T-helper 17 cell (primary cell): ENCODE data around the gene SUSD3. TPM values are rescaled to one million over a fixed set of nuclear protein-coding genes. Genes with fewer than 3 reads are reported as not detected.

ENCODE experiments used
- ATAC-seq: fragments of 150-1000 bp; cut with Tn5 transposase; 2 replicates; pipeline ENCODE4 v1.10.0; 2021; ENCODE audit warnings: mild to moderate bottlenecking, moderate library complexity
- DNase-seq, 3 donors: peaks; one replicate each; pipeline versions ENCODE4 v3.0.0 to v3.0.0-alpha.2; 2020 to 2021
- H3K9me3 ChIP-seq: one replicate; pipeline ENCODE4 v1.7.0; 2013; ENCODE audit warnings: low read length, mild to moderate bottlenecking; ENCODE audit not compliant: control insufficient read depth, poor library complexity, severe bottlenecking
- H3K27ac Mint-ChIP-seq: one replicate; pipeline ENCODE4 v1.8.0; 2022; ENCODE audit warnings: mild to moderate bottlenecking, moderate library complexity, mixed read lengths
- H3K27me3 Mint-ChIP-seq: one replicate; pipeline ENCODE4 v1.8.0; 2022; ENCODE audit warnings: mixed read lengths
- H3K36me3 Mint-ChIP-seq: one replicate; pipeline ENCODE4 v1.8.0; 2022; ENCODE audit warnings: low read depth, mixed read lengths
- H3K4me1 Mint-ChIP-seq: one replicate; pipeline ENCODE4 v1.8.0; 2022; ENCODE audit warnings: mild to moderate bottlenecking, mixed read lengths
- H3K4me3 Mint-ChIP-seq: one replicate; pipeline ENCODE4 v1.8.0; 2022; ENCODE audit warnings: mild to moderate bottlenecking, moderate library complexity, mixed read lengths
- total RNA-seq, 4 donors: library from RNA in 2 of 4; stranded (reverse) in 2 of 4; gene quantifications; one replicate each; pipeline ENCODE4 v1.2.3 and lab custom pipeline; 2022 to 2026

Gene SUSD3
- total RNA-seq, 2 donors from 2014 or later, result 47.2 to 62.3 TPM

DNA sequence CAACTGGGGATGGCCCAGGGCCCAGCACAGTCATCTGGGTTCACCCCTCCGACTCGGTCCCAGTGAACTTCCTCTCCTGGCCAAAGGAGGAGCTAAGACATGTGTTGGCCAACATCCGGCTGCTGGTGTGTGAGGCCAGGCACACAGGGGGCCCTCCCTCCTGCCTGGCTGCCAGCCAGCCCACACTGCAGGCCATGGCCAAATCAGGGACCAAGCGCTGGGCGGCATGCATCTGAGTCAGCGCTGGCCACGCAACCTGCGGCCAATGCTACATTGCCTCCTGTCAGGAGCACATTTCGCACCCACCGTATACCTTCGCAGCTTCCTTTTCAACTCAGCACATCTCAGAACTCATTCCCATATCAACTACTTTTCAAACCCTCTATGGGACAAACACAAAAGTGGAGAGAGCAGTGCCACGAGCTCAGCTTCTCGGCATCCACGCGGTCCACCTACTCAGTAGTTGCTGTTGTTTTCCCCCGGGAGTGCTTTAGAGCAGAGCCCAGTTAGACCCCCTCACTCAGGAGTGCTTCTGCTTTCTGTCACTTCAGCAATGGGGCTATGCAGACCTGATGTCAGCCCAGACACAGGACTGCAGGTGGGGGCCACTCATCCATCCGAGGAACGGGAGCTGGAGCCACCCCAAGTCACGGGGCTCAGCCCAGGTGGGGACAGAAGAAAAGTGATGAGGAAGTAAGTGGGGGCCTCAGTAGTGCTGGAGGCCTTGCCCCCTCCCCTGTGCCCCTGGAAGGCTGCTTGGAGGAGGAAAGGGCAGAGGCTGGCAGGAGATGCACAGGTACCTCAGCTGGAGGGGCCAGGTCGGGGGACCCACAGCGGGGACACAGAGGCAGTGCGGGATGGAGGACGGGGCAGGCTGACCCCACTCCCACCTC, 61.7 kb downstream of the SUSD3 start:
- peak in 2 of 3 donors; percentile 13 to 16 for DNase-seq
- H3K4me3 Mint-ChIP-seq, result peak overlapping the region; percentile 83
- peak; percentile 44 for ATAC-seq
- H3K27me3 Mint-ChIP-seq, result no peaks in the 10 kb centered on the region
- H3K36me3 Mint-ChIP-seq, result peaks cover 4% of the 10 kb centered on the region
- peak overlapping the region; percentile 85 for H3K27ac Mint-ChIP-seq
- H3K4me1 Mint-ChIP-seq, result peaks cover 31% of the 10 kb centered on the region
- no peaks in the 10 kb centered on the region for H3K9me3 ChIP-seq

DNA sequence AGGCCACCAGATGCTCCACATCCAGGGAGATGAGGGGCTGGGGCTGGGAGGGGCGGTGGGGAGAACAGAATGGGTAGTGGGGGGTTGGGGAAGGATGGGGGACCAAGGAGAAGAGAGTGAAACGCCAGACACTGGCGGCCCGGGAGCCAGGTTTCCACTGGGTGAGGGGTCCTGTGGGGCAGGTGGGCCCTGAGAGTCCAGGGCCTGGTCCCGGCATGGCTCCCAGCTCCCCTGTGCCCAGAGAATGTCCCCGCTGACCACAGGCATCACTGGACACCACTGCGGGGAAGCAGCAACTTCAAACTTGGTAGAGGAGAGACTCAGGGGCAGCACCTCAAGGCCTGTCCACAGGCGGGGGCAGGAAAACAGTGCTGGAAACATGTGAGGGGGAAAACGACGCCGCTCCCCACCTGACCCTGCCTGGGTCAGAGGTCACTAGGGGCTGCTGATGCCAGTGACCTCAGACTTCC, 62.4 kb downstream of the SUSD3 start:
- H3K9me3 ChIP-seq, result no peaks in the 10 kb centered on the region
- peak overlapping the region; percentile 83 for H3K4me3 Mint-ChIP-seq
- peaks cover 4% of the 10 kb centered on the region for H3K36me3 Mint-ChIP-seq
- peak in 2 of 3 donors; percentile 3 to 8 for DNase-seq
- H3K4me1 Mint-ChIP-seq, result peaks cover 34% of the 10 kb centered on the region
- H3K27me3 Mint-ChIP-seq, result no peaks in the 10 kb centered on the region
- peak overlapping the region; percentile 85 for H3K27ac Mint-ChIP-seq
- no peak for ATAC-seq

DNA sequence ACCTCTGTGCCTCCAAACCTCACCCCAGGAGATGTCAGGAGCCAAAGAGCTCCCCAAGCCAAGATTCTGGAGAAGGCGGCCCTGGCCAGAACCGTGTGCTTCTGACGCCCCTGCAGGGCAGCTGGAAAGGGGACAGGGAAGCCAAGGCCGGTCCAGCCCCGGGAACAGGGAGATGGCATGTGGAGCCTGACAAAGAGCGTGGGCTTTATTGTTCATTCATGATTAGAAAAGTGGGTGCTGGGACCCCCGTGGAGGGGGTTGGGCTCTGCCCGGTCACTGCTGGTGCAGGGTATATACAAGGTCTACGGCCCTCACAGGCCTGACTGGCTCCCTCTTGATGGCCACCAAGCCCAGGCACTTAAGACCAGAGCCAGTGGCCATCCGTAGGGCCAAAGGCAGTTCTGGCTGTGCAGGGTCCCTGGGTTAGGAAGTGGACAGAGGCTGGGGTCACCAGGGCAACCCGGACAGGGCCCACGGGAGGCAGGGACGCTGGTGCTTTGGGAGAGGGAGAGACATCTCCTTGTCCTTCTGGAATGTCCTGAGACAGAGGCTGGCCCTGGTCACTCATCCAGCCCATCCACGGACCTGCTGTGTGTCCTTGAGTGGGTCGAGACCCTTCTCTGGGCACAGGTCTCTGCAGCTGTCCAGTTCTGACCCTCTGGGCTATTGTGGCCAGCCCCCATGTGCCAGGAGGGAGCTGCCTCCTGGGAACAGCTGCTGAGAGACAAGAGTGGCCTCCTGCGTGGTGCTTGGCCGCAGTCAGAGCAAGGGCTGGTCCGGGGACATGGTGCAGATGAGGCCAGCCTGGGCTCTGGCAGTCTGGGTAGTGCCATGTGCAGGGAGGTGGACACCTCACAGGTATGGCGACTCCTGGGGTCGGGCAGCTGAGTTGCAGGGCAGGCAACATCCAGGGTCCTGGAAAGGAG, 63.1 kb downstream of the SUSD3 start:
- peaks cover 41% of the 10 kb centered on the region for H3K4me1 Mint-ChIP-seq
- H3K4me3 Mint-ChIP-seq, result peak overlapping the region; percentile 74
- DNase-seq (peak in 2 of 3 donors; percentile 6 to 8), ATAC-seq (no peak)
- H3K27me3 Mint-ChIP-seq, result no peaks in the 10 kb centered on the region
- H3K9me3 ChIP-seq, result no peaks in the 10 kb centered on the region
- H3K36me3 Mint-ChIP-seq, result peaks cover 4% of the 10 kb centered on the region
- H3K27ac Mint-ChIP-seq, result peak overlapping the region; percentile 85

DNA sequence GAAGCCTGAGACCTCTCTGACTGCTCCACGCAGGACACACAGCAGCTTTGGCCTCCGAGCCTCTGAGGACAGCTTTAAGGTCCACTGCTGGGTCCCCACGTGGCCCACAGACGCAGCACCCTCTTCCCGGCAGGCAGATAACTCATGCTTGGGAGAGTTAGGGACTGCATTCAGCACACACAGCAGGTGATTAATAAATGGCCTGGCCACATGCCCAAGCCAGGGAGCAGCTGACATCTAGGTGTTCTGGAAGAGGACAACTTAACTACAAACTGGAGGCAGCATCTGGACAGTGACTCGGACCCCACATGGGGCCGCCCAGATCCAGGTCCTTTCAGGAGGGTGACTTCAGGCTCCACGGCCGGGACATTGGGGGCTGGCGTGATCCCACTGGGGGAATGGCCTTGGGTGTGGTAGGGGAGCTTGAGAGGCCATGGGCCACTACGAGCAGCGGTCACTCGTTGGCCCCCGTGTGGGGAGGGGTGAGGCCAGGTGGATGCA, 64.3 kb downstream of the SUSD3 start:
- no peaks in the 10 kb centered on the region for H3K27me3 Mint-ChIP-seq
- ATAC-seq (no peak), DNase-seq (peak in 2 of 3 donors; percentile 7 to 9)
- no peak overlapping the region for H3K4me3 Mint-ChIP-seq
- H3K9me3 ChIP-seq, result no peaks in the 10 kb centered on the region
- H3K4me1 Mint-ChIP-seq, result peaks cover 53% of the 10 kb centered on the region
- peaks cover 4% of the 10 kb centered on the region for H3K36me3 Mint-ChIP-seq
- H3K27ac Mint-ChIP-seq, result peak overlapping the region; percentile 85

DNA sequence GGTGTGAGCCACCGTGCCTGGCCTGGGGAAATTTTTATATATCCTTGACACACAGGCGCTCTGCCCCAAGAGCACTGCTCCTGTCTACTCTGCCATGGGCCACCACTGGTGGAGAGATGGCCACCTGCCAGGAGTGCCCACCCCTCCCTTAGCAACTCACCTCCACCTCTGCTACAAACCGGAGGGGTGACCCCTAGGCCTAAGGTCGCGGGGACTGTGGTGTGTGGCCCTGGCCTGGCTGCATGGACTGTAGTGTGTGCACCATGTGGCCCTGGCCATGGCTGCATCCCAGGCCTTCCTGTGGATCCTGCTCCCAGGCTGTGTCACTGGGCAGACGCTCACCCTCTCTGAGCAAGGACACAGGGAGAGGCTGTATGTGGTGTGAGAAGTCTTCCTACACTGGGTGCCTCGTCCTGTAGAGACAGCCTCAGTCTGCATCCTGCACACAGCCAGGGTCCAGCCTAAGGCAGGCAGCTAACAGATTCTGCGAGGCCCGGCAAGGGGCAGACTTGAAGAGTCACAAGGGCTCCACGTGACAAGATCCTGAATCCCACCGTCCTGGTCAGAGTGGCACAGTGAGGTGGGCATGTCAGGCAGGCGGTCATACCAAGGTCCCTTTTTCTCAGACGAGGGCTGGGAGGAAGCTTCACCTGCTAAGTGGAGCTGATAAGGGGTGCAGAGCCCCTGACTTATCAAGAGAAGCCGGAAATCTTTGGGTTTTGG, 65.2 kb downstream of the SUSD3 start:
- DNase-seq, result peak in 2 of 3 donors; percentile 5 to 7
- H3K4me3 Mint-ChIP-seq, result no peak overlapping the region
- no peaks in the 10 kb centered on the region for H3K27me3 Mint-ChIP-seq
- H3K4me1 Mint-ChIP-seq, result peaks cover 53% of the 10 kb centered on the region
- no peaks in the 10 kb centered on the region for H3K9me3 ChIP-seq
- no peaks in the 10 kb centered on the region for H3K36me3 Mint-ChIP-seq
- ATAC-seq, result no peak
- H3K27ac Mint-ChIP-seq, result peak overlapping the region; percentile 87

DNA sequence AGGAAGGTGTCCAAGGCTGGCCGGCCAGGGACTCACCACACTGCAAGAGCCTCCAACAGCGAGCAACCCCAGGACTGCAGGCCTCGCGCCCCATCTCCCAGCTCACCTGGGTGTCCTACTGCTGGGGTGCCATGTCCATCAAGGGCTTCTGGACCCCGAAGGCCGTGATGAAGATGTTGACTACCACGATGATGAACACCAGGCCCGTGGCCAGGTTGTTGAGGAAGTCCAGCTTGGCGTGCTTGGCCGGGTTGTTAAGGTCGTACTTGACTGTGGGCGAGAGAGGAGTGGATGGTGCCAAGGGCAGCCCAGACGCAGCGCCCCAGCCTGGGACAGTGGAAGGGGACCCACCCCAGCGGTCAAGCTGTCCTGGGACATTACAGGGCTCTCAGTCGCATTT, 66.3 kb downstream of the SUSD3 start:
- ATAC-seq, result no peak
- peaks cover 51% of the 10 kb centered on the region for H3K4me1 Mint-ChIP-seq
- no peak overlapping the region for H3K4me3 Mint-ChIP-seq
- no peaks in the 10 kb centered on the region for H3K9me3 ChIP-seq
- no peaks in the 10 kb centered on the region for H3K36me3 Mint-ChIP-seq
- peak in 2 of 3 donors; percentile 3 to 9 for DNase-seq
- H3K27ac Mint-ChIP-seq, result peak overlapping the region; percentile 87
- H3K27me3 Mint-ChIP-seq, result no peaks in the 10 kb centered on the region

DNA sequence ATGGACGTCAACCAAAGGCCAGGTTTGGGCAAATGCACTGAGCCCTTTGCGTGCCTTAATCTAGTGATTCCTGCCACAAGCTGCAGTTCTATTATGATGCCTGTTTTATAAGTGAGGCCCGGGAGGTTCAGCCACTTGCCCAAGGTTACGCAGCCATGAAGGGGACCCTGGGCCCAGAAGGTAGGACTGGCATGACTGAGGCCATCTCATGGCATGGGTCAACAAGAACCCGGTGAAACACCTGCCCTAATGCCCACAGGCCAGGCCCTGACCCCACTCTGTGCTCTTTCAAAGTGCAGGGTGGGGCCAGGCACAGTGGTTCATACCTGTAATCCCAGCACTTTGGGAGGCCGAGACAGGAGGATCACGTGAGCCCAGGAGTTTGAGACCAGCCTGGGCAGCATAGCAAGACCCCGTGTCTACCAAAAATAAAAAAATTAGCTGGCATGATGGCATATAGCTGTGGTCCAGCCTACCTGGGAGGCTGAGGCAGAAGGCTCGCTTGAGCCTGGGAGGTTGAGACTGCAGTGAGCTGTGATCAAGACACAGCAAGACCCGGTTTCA, 66.9 kb downstream of the SUSD3 start:
- no peaks in the 10 kb centered on the region for H3K27me3 Mint-ChIP-seq
- no peaks in the 10 kb centered on the region for H3K9me3 ChIP-seq
- H3K4me3 Mint-ChIP-seq, result peak overlapping the region; percentile 61
- DNase-seq (no peak), ATAC-seq (no peak)
- peaks cover 48% of the 10 kb centered on the region for H3K4me1 Mint-ChIP-seq
- H3K36me3 Mint-ChIP-seq, result no peaks in the 10 kb centered on the region
- peak overlapping the region; percentile 87 for H3K27ac Mint-ChIP-seq

DNA sequence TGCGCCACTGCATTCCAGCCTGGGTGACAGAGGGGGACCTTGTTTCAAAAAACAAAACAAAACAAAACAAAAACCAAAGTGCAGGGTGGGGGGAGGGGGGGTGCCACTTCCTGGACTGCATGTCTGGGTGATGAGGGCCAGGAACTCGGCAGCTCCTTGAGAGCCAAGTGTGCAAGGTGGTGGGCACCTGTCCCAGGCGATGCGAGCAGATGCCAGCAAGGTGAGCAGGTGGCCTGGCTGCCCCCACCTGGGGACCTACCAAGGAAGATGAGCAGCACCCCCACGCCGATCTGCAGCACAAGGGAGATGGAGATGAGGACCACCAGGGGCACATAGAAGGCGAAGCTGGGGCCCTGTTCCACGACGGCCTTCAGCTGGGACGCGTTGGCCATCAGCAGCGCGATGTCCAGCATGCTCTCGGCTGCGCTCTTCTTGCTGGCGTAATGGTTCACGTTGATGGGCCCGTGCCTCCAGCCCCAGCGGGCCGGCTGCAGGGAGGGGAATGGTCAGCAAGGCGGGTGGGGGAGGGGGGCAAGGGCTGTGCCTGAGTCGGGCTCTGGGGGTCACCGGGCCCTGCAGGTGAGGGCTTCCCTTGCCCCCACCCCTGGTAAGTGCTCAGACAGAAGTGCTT, 67.8 kb downstream of the SUSD3 start:
- H3K9me3 ChIP-seq, result no peaks in the 10 kb centered on the region
- DNase-seq (no peak), ATAC-seq (no peak)
- H3K27me3 Mint-ChIP-seq, result no peaks in the 10 kb centered on the region
- peaks cover 54% of the 10 kb centered on the region for H3K4me1 Mint-ChIP-seq
- H3K27ac Mint-ChIP-seq, result peak overlapping the region; percentile 87
- H3K36me3 Mint-ChIP-seq, result no peaks in the 10 kb centered on the region
- H3K4me3 Mint-ChIP-seq, result peak overlapping the region; percentile 61

DNA sequence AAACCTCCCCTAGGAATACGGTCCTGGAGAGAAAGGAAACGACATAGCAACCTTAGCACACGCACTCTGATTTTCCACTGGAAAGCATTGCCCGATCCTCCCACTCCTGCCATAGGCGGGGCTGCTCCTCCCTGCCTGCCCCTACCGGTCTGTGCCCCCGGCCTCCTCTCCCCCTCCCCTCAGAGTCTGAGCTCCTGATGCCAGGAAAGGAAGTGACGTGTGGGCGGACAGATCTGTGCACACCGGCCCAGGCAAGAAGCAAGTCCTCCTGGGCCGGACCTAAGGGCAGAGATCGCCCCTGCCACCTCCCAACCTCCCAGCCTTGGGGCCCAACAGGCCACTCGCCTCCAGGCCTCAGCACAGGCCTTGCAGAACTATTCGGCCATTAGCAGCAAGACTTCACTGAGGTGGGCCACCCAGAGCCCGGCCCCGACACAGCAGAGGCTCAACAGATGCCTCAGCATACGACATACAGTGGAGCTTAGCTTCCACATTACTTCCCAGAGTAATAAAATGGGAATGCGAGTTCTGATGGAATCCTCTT, 68.4 kb downstream of the SUSD3 start:
- Mint-ChIP-seq H3K27me3 (no peaks in the 10 kb centered on the region), H3K36me3 (no peaks in the 10 kb centered on the region), H3K4me1 (peaks cover 56% of the 10 kb centered on the region), H3K4me3 (peak overlapping the region; percentile 67), H3K27ac (peak overlapping the region; percentile 87)
- DNase-seq (no peak), ATAC-seq (no peak)
- no peaks in the 10 kb centered on the region for H3K9me3 ChIP-seq

DNA sequence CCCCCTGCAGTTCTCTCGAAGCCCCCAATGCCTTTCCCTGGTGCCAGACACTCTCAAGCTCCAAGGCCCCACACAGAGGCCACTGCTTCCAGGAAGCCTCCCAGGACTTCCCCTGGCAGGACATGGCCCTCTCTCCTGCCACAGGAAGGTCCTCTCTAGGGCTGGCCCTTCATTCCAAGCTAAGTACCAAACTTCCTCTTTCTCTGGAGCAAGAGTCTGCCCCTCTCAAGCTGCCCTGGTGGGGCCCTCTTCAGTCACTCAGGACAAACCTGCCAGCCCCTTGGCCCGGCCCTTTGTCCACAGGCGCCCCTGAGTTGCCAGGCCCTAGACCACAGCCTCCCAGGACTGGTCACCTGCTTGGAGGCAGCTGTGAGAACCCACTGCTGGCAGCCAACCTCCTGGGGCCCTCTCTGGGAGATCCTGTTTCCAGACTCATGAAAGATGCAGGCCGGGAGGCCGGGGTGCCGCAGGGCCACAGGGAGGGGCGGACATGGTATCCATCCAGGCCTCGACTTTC, 69.0 kb downstream of the SUSD3 start:
- H3K27me3 Mint-ChIP-seq, result no peaks in the 10 kb centered on the region
- H3K9me3 ChIP-seq, result no peaks in the 10 kb centered on the region
- DNase-seq, result no peak
- H3K4me3 Mint-ChIP-seq, result peak overlapping the region; percentile 67
- H3K36me3 Mint-ChIP-seq, result no peaks in the 10 kb centered on the region
- ATAC-seq, result no peak
- H3K27ac Mint-ChIP-seq, result peak overlapping the region; percentile 87
- peaks cover 60% of the 10 kb centered on the region for H3K4me1 Mint-ChIP-seq

DNA sequence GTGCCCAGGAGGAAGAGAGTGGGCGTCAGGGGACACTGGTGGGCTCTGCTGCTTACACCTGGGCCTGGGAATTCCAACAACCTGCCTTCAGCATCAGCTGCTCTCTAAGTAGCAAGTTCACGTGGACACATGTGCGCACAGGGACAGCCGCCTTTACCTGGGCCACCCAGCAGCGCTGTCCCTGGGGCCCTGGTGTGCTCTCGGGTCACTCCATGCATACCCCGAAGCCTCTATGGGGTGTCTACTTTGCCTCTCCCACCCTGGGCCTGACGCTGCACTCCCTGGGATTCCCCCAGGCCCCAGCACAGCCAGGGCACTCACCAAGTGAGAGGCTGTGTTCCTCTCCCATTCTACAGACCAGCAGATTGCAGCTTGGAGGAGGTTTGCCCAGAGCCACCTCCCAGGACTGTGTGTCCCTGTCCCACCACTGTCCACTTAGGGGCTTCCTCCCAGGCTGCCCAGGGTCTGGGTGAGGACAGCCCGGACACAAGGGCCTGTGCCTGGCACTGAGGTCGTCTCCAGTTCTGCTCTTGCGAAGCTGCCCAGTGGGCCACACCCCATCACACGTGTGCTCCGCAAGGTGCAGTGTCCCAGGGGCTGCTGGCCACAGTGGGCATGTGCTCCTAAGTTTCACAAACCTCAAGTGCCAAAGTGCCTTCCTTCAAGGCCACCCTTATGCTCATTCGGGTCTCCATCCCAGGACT, 69.7 kb downstream of the SUSD3 start:
- H3K9me3 ChIP-seq, result no peaks in the 10 kb centered on the region
- Mint-ChIP-seq H3K4me3 (peak overlapping the region; percentile 67), H3K27ac (peak overlapping the region; percentile 87), H3K27me3 (no peaks in the 10 kb centered on the region), H3K4me1 (peaks cover 67% of the 10 kb centered on the region), H3K36me3 (no peaks in the 10 kb centered on the region)
- no peak for ATAC-seq
- DNase-seq, result no peak
